ENCODE measurements around the gene UEVLD.

GRCh38 chr11:18495703-18496102, 92.8 kb downstream of the UEVLD start:
- TF ChIP-seq CTCF (conservative IDR thresholded peaks at IDR 0.05) (no peak), EZH2 (IDR thresholded peaks at IDR 0.05; ENCODE audit: low read depth) (no peak)

Measured in PC-9 (cell line).